Measurements from ENCODE around the gene CEACAM16. TPM values are rescaled to one million over a fixed set of nuclear protein-coding genes. Genes with fewer than 3 reads are reported as not detected.

Gene CEACAM16
- total RNA-seq, 1 donor from 2014 or later = under 0.01 TPM

GRCh38 chr19:44745341-44745831 lies 46.4 kb downstream of the CEACAM16 start:
- peak in 1 of 2 donors; percentile 74 for DNase-seq (ENCODE audit: low read depth in 2 of 2)

- no peak for DNase-seq (ENCODE audit: low read depth in 2 of 2)
Measured at GRCh38 chr19:44745887-44746600, 47.1 kb downstream of the CEACAM16 start.

GRCh38 chr19:44746616-44746945 lies 47.6 kb downstream of the CEACAM16 start:
- DNase-seq (ENCODE audit: low read depth in 2 of 2) = no peak

- peak; percentile 80 to 94 for DNase-seq (ENCODE audit: low read depth in 2 of 2)
Measured at GRCh38 chr19:44746946-44747738, 48.2 kb downstream of the CEACAM16 start.

- peak; percentile 65 to 72 for DNase-seq (ENCODE audit: low read depth in 2 of 2)
Measured at GRCh38 chr19:44747739-44748425, 48.9 kb downstream of the CEACAM16 start.

- DNase-seq (ENCODE audit: low read depth in 2 of 2) = peak in 1 of 2 donors; percentile 53
Measured at GRCh38 chr19:44748426-44749254, 49.7 kb downstream of the CEACAM16 start, which contains the start of gene BCL3. BCL3 (plus strand) TSS chr19:44748708; CDS start chr19:44748791, 83 bp downstream.

- no peak for DNase-seq (ENCODE audit: low read depth in 2 of 2)
Measured at GRCh38 chr19:44749292-44749691, 50.3 kb downstream of the CEACAM16 start.

GRCh38 chr19:44749994-44750393 lies 51.0 kb downstream of the CEACAM16 start:
- no peak for DNase-seq (ENCODE audit: low read depth in 2 of 2)

GRCh38 chr19:44752123-44752815 lies 53.3 kb downstream of the CEACAM16 start:
- DNase-seq (ENCODE audit: low read depth in 2 of 2) = no peak

- DNase-seq (ENCODE audit: low read depth in 2 of 2) = peak; percentile 57 to 98
Measured at GRCh38 chr19:44752816-44753625, 54.1 kb downstream of the CEACAM16 start.

GRCh38 chr19:44753626-44753931 lies 54.6 kb downstream of the CEACAM16 start:
- no peak for DNase-seq (ENCODE audit: low read depth in 2 of 2)

GRCh38 chr19:44753932-44754749 lies 55.2 kb downstream of the CEACAM16 start:
- peak; percentile 72 to 82 for DNase-seq (ENCODE audit: low read depth in 2 of 2)

GRCh38 chr19:44754750-44755080 lies 55.8 kb downstream of the CEACAM16 start:
- DNase-seq (ENCODE audit: low read depth in 2 of 2) = no peak

GRCh38 chr19:44755219-44755618 lies 56.3 kb downstream of the CEACAM16 start:
- no peak for DNase-seq (ENCODE audit: low read depth in 2 of 2)

- DNase-seq (ENCODE audit: low read depth in 2 of 2) = no peak
Measured at GRCh38 chr19:44756089-44756562, 57.2 kb downstream of the CEACAM16 start.

GRCh38 chr19:44757057-44757734 lies 58.2 kb downstream of the CEACAM16 start:
- peak in 1 of 2 donors; percentile 63 for DNase-seq (ENCODE audit: low read depth in 2 of 2)

GRCh38 chr19:44757735-44758505 lies 59.0 kb downstream of the CEACAM16 start:
- DNase-seq (ENCODE audit: low read depth in 2 of 2) = peak; percentile 72 to 74

GRCh38 chr19:44758596-44758995 lies 59.6 kb downstream of the CEACAM16 start:
- DNase-seq (ENCODE audit: low read depth in 2 of 2) = no peak

Measured in lung microvascular endothelial cell (primary cell).